Measurements from ENCODE around the gene BAAT. TPM values are rescaled to one million over a fixed set of nuclear protein-coding genes. Genes with fewer than 3 reads are reported as not detected.
"Not testable (repeated sequence)": the region's sequence is repeated elsewhere in the genome, so short reads cannot be mapped to it uniquely, and the experiment has no call there.

Gene BAAT
- total RNA-seq, 1 experiment from 2014 or later = 0.28 TPM

- no peak for DNase-seq (ENCODE audit: low spot score)
Observed at GRCh38 chr9:101365181-101365580, 19.6 kb downstream of the BAAT start.

DNA sequence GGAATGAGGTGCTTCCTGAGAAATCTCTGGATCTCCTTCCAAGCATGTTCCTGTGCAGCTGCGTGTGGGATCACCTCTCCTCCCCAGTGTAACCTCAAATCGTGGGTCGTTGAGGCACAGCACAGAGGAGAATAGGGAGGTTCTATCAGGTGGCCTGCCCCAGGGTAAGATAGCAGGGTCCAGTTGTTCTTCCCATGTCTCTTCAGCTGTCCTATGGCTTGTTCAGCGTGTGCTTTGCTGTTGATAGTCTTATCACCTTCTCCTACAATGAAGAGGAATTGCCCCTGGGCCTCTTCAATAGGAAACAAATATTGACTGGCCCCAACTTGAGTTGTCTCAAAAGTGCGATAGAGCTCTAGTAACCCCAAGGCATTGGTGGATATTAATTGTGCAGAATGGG lies 22.4 kb downstream of the BAAT start:
- no peak for DNase-seq (ENCODE audit: low spot score)

- no peak for DNase-seq (ENCODE audit: low spot score)
Observed at GRCh38 chr9:101360647-101361046, 24.2 kb downstream of the BAAT start.

DNA sequence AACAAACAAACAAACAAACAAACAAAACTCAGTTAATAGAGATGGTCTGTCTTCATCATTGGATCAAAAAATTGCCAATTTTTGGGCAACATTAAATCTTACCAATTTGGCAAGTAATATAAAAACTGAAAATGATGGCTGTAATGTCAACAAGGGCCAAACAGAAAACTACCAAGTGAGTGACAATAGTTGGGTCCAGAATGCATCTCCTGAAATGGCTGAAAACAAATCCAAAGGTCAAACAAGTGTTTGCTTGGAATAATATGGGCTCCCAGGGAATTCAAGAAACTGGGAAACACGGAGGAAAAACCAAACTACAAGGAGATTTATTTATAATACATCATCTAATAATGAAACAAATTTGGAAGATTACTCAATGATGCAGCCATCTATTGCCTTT lies 25.1 kb downstream of the BAAT start:
- DNase-seq (ENCODE audit: low spot score) = no peak

DNA sequence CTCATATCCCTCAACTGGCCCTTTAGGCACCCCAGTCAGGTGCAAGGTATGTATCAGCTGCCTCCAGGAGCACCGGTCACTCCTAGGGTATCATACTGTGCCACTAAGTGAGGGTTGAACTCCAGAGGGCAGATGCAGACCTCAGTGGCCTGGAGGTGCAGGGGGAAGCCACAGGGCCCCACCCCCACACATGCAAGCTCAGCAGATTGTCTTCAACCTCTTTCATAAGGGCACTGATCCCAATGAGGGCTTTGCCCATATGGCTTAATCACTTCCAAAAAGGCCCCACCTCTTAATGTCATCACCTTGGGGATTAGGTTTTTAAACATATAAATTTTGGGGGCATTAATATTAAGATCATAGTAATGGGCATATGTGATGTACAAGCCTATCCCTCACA lies 28.2 kb downstream of the BAAT start:
- no peak for DNase-seq (ENCODE audit: low spot score)

- DNase-seq (ENCODE audit: low spot score) = no peak
Observed at GRCh38 chr9:101354765-101355708, 29.8 kb downstream of the BAAT start.

DNA sequence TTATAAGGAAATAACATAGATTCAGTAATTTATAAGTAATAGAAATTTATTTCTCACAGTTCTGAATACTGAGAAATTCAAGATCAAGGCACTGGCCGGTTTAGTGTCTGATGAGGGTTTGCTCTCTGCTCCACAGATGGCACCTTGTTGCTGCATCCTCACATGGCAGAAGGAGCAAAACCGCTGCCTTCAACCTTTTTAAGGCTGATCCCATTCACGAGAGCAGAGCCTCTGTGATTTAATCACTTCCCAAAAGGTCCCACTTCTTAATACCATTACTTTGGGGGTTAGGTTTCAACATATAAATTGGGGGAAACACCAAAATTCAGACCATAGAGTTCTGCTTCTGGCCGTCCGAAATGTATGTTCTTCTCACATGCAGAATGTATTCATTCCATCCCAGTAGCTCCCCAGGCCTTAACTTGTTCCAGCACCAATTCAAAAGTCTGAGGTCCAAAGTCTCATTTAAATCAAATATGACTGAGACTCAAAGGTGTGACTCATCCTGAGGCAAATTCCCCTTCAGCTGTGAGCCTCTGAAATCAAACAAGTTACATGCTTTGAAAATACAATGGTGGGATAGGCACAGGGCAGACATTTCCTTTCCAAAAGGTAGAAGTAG lies 30.6 kb downstream of the BAAT start:
- peak; percentile 61 for DNase-seq (ENCODE audit: low spot score)

DNA sequence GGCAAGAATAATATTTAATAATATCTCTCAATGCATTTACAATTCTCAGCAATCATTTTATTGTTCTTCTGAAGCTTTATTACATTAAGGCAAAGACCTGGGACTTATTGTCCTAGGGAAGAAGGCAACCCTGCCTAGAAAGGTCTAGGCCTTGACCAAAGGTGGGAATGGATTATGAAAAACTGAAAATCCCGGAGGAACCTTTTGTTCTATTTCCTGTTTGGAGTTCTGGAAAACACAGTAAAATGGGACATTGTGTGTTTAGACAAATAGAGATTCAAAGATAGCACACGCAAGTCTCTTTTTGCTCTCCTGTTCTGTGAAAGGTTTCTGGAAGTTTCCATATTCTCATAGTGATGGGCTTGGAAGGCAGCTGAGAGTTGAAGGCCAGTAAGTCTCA lies 31.1 kb downstream of the BAAT start:
- no peak for DNase-seq (ENCODE audit: low spot score)

DNA sequence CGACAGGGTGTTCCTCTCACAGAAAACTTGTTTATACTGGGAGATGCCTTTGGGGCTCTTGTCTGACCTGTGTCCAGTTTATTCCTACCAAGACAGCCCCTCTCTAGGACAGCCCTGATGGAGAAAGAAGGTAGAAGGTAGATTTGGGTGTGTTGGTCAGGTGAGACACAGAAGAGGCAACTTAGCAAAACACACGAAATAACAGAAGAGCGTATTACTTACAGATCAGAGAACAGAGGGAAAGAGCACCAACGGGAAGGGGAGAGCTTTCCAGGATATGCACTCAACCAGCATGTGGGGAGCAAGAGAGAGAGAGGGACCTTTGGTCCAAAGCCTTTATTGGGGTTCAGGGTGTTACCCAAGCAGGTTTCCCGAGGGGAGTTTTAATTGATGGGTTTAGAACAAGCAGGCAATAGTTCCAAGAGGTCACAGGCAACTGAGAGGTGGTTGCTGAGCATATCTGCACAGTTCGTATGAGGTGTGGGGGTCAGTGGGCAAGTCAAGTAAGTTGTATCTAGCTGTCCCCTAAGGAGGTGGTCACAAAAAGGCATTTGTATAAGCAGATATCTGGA lies 31.8 kb downstream of the BAAT start:
- no peak for DNase-seq (ENCODE audit: low spot score)

GRCh38 chr9:101350285-101350684 lies 34.5 kb downstream of the BAAT start:
- no peak for DNase-seq (ENCODE audit: low spot score)

- no peak for DNase-seq (ENCODE audit: low spot score)
Observed at GRCh38 chr9:101342595-101342994, 42.2 kb downstream of the BAAT start.

GRCh38 chr9:101341958-101342357 lies 42.8 kb downstream of the BAAT start:
- no peak for DNase-seq (ENCODE audit: low spot score)

DNA sequence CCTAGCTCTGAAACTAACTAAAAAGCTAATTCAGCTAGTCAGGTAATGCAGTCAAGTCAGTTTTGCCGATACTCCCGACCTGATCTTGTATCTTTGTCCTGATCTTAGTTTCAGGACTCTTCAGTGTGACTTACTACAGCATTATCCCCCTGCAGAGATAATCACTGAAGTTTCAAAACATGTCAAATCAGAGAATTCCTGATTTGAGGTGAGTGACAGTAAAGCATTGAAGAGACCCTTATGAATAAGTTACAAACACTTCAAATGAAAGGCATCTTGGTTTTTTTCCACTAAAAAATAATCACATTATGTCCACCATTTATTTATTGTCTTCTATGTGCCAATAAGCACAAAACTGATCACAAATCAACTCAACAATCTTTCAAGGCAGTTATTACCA lies 47.6 kb downstream of the BAAT start:
- DNase-seq (ENCODE audit: low spot score) = no peak

GRCh38 chr9:101336091-101336490 lies 48.7 kb downstream of the BAAT start:
- no peak for DNase-seq (ENCODE audit: low spot score)

GRCh38 chr9:101333926-101334702 lies 50.7 kb downstream of the BAAT start:
- no peak for DNase-seq (ENCODE audit: low spot score)

- DNase-seq (ENCODE audit: low spot score) = no peak
Observed at GRCh38 chr9:101333490-101333889, 51.3 kb downstream of the BAAT start.

- no peak for DNase-seq (ENCODE audit: low spot score)
Observed at GRCh38 chr9:101332362-101332761, 52.4 kb downstream of the BAAT start.

- DNase-seq (ENCODE audit: low spot score) = not testable (repeated sequence)
Observed at GRCh38 chr9:101327422-101327909, 57.3 kb downstream of the BAAT start.

GRCh38 chr9:101326501-101326900 lies 58.3 kb downstream of the BAAT start:
- peak; percentile 41 for DNase-seq (ENCODE audit: low spot score)

- no peak for DNase-seq (ENCODE audit: low spot score)
Observed at GRCh38 chr9:101326035-101326434, 58.8 kb downstream of the BAAT start.

DNA sequence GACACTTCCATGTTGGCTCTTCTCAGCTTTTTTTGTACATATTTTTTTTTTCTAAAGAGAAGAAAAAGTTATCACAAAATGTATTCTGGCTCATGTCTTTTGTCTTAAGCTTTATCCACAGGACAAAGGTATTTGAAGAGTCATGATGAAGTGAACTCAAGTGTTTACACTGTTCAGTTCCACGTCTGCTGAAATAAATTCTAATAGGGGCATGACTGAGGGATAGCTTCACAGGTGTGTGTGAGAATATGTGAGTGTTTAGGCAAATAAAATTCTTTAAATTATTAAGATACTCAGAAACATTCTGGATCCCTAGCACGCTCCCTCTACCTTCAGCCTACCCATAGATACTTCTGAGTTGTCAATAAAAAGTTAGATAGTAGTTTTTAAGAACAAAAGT lies 59.8 kb downstream of the BAAT start:
- DNase-seq (ENCODE audit: low spot score) = no peak
